Heart right ventricle (tissue), 16 donors: ENCODE measurements around the gene CLEC2D. TPM values are rescaled to one million over a fixed set of nuclear protein-coding genes. Genes with fewer than 3 reads are reported as not detected.
A peak's percentile ranks its signal among the peaks of the same experiment; 100 is the strongest.

Experiments used
- ATAC-seq, 8 donors: fragments of 200-7000 bp; cut with Tn5 transposase; one replicate each; pipeline ENCODE4 v1.9.1; 2020; ENCODE audit warnings: mild to moderate bottlenecking in 8 of 8, moderate library complexity in 8 of 8, moderate number of reproducible peaks in 1 of 8
- DNase-seq, 2 donors: peaks; one replicate each; pipeline ENCODE4 v3.0.0-alpha.2; 2020
- H3K27ac ChIP-seq, 10 donors: fragments of 200-600 bp; sonication (generic) in 2 of 10; one replicate each; pipeline versions ENCODE4 v1.5.0 to v1.8.0; 2020 to 2022; ENCODE audit warnings: mild to moderate bottlenecking in 3 of 10
- H3K27me3 ChIP-seq, 7 donors: fragments of 200-600 bp; one replicate each; pipeline ENCODE4 v1.8.0; 2021 to 2022; ENCODE audit warnings: mild to moderate bottlenecking in 2 of 7
- H3K36me3 ChIP-seq, 9 donors: fragments of 200-600 bp; sonication (generic) in 1 of 9; one replicate each; pipeline versions ENCODE4 v1.5.0 to v1.8.0; 2020 to 2022; ENCODE audit warnings: mild to moderate bottlenecking in 2 of 9
- H3K4me1 ChIP-seq, 9 donors: fragments of 200-600 bp; sonication (generic) in 1 of 9; one replicate each; pipeline versions ENCODE4 v1.5.0 to v1.8.0; 2020 to 2022; ENCODE audit warnings: mild to moderate bottlenecking in 4 of 9
- H3K4me3 ChIP-seq, 10 donors: fragments of 200-600 bp; sonication (generic) in 2 of 10; one replicate each; pipeline versions ENCODE4 v1.5.0 to v1.8.0; 2020 to 2022; ENCODE audit warnings: mild to moderate bottlenecking in 7 of 10, moderate library complexity in 2 of 10
- H3K9me3 ChIP-seq, 11 donors: fragments of 200-600 bp in 10 of 11; sonication (generic) in 2 of 11; one replicate each; pipeline versions ENCODE4 v1.5.0 to v1.8.0; 2013 to 2022; ENCODE audit warnings: mild to moderate bottlenecking in 2 of 11, control low read depth in 1 of 11, moderate library complexity in 1 of 11
- WGBS, 2 donors: extraction: QIAGEN DNeasy Blood & Tissue Kit; methylation state at CpG; one replicate each; pipeline ENCODE4 v1.1.7; 2013; ENCODE audit warnings: inconsistent platforms in 1 of 2; 5-methylcytosine and 5-hydroxymethylcytosine counted together
- intact Hi-C, 10 donors: fragments of 100-400 bp; cut with DNase I; formaldehyde crosslinking; loops; one replicate each; pipeline versions ENCODE4 v1.11.1 to v1.14.2; 2022
- polyA plus RNA-seq, 2 donors: library from polyadenylated mRNA; stranded (reverse); fragments of 200-250 nt; gene quantifications; one replicate each; pipeline ENCODE4 v1.2.3, GENCODE V29; 2013
- total RNA-seq, 10 donors: library from RNA; stranded (reverse); fragmentation: NEBNext Ultra II Directional in 3 of 10; extraction: Animal tissue kit (Norgen Biotek cat#: 25700) in 3 of 10; gene quantifications; one replicate each; pipeline versions ENCODE4 v1.2.1 to v1.2.4, GENCODE V29; 2021 to 2023
- TF ChIP-seq, protein P1 (sequence below), 9 donors: fragments of 200-600 bp; sonication (generic) in 2 of 9; IDR thresholded peaks; one replicate each; pipeline versions ENCODE4 v1.5.0 to v1.8.0; 2021 to 2022; ENCODE audit warnings: antibody characterized with exemption in 9 of 9, mild to moderate bottlenecking in 5 of 9, moderate library complexity in 1 of 9
- donor health status: Arrhythmogenic right ventricular cardiomyopathy.
- donor health status: ischemic (EF 13 %, LVEDD 7.1; RV severe dilation, severe dysfunction).
- donor health status: healthy with polysubstance abuse.
- donor health status: DM: no; HTN: yes; CAD: no.
- donor health status: DM: no; HTN: no; CAD: no.
- donor health status: ischemic (EF 25% LVEDD 6.9; RV normal size, moderate dysfunction).
- donor health status: ischemic (EF 25% LVEDD 5.7; RV mildly dilated, moderate dysfunction).
- donor health status: healthy.
- donor health status: DM: yes; HTN: yes; CAD: no.
- donor health status: Ischemic cardiomyopathy.
- donor health status: ischemic (EF 35%, LVEDD 5.7; RV mildly dilated, moderate dysfunction).
- donor health status: nonischemic (EF 11% LVEDD 7.7; RV severe dilation, severe dysfunction).
- donor health status: DM: yes; HTN: yes; CAD: no.
- donor health status: PGD.
- donor health status: ischemic (EF 29% LVEDD 5.4; RV normal size, mild dysfunction).
- donor health status: nonischemic (EF 23%, LVEDD 6.1; RV moderate dilation, normal function).

Gene CLEC2D
- total and polyA plus RNA-seq, 12 donors, result 1.2 to 15.6 (median 3.2) TPM

DNA sequence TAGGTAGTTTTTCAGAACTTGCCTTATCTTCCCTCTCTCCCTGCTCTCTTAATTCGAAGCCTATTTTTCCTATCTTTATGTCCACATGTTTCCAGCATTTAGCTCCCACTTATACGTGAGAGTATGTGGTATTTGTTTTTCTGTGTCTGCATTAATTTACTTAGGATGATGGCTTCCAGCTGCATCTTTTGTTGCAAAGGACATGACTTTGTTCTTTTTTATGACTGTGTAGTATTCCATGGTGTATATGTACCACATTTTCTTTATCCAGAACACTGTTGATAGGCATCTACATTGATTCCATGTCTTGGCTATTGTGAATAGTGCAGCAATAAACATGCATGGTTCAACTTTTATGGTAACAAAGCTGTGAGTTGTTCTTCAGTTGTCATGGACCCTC lies 7.8 kb upstream of the CLEC2D start:
- 92 to 97% methylated on average over 2 of the region's 2 CpGs for WGBS, 2 donors

DNA sequence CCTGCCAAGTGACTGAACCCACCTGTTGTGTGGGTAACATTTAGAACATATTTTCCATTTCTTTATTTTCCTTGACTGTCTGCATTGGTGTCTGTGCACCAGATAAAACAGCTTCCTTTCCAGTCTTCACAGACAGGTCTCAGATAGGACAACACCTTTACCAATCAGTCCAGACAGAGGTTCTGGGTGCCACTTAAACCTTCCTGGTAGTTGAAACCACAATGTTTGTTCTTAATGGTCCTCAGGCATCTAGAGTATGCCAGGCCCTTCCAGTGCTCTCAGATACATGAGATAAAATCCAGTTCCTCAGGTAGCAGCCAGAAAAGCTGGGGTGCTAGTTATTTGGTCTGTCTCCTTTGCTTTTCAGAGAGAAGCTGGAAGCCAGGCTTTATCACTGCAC lies 7.0 kb upstream of the CLEC2D start:
- ATAC-seq (no peak), DNase-seq (no peak)
- Histone ChIP-seq H3K36me3 (peaks cover 0 to 97% (median 22%) of the 10 kb centered on the region in 9 donors), H3K9me3 (no peaks in the 10 kb centered on the region), H3K4me1 (peaks cover 0 to 7% (median 0%) of the 10 kb centered on the region in 9 donors), H3K4me3 (no peak overlapping the region), H3K27me3 (no peaks in the 10 kb centered on the region), H3K27ac (no peak overlapping the region)
- intact Hi-C loops, result no loop called here
- TF ChIP-seq, protein P1, sequence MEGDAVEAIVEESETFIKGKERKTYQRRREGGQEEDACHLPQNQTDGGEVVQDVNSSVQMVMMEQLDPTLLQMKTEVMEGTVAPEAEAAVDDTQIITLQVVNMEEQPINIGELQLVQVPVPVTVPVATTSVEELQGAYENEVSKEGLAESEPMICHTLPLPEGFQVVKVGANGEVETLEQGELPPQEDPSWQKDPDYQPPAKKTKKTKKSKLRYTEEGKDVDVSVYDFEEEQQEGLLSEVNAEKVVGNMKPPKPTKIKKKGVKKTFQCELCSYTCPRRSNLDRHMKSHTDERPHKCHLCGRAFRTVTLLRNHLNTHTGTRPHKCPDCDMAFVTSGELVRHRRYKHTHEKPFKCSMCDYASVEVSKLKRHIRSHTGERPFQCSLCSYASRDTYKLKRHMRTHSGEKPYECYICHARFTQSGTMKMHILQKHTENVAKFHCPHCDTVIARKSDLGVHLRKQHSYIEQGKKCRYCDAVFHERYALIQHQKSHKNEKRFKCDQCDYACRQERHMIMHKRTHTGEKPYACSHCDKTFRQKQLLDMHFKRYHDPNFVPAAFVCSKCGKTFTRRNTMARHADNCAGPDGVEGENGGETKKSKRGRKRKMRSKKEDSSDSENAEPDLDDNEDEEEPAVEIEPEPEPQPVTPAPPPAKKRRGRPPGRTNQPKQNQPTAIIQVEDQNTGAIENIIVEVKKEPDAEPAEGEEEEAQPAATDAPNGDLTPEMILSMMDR (IDR thresholded peaks at IDR 0.05), result no peak

More for the DNA sequence above, 7.8 kb upstream of the CLEC2D start:
- Histone ChIP-seq H3K4me1 (peaks cover 0 to 7% (median 0%) of the 10 kb centered on the region in 9 donors), H3K9me3 (no peaks in the 10 kb centered on the region), H3K36me3 (peaks cover 0 to 100% (median 22%) of the 10 kb centered on the region in 9 donors), H3K27ac (no peak overlapping the region), H3K27me3 (no peaks in the 10 kb centered on the region), H3K4me3 (no peak overlapping the region)
- intact Hi-C loops, result no loop called here
- ATAC-seq (no peak), DNase-seq (no peak)
- TF ChIP-seq, protein P1 (IDR thresholded peaks at IDR 0.05), result no peak

DNA sequence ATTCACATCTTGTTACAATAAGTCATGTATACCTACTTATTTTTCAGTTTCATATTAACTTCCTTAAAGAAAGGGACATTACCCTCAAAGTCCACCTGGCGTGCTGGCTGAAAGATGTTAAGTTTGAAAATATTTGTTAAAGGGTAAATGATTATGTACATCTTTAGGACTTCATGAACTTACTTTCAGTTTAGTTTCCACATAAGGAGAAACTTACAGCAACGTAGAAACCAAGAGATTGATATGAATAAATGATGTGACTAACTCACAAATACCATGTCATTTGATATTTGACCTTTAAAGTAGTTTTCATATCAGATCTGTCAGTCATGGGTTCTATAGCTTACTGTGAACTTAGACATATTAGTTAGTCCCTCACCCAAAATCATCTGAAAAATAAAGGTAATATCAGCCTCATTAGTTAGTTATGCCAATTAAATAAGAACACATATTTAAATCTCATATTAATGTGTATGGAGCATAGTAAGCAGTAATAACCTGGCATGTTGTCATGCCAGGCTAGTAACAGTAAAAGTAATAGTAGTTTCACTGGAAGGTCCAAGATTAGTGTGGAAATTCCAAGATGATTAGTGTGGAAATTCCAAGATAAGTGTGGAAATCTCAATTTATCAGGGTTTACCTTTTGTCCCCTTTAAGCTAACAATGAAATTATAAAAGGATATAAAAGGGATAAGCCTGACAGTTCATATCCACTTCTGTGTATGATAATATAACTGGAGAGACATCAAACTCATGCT lies 1.9 kb upstream of the CLEC2D start:
- H3K27ac ChIP-seq, result peak overlapping the region in 1 of 10 donors; percentile 65
- DNase-seq (no peak), ATAC-seq (no peak)
- no peaks in the 10 kb centered on the region for H3K27me3 ChIP-seq
- H3K36me3 ChIP-seq, result peaks cover 0 to 46% (median 0%) of the 10 kb centered on the region in 9 donors
- no peak overlapping the region for H3K4me3 ChIP-seq
- TF ChIP-seq, protein P1 (IDR thresholded peaks at IDR 0.05), result no peak
- no peaks in the 10 kb centered on the region for H3K9me3 ChIP-seq
- intact Hi-C loops, result no loop called here
- WGBS, 2 donors, result 91 to 95% methylated on average over 2 of the region's 2 CpGs
- H3K4me1 ChIP-seq, result peaks cover 0 to 13% (median 0%) of the 10 kb centered on the region in 9 donors

DNA sequence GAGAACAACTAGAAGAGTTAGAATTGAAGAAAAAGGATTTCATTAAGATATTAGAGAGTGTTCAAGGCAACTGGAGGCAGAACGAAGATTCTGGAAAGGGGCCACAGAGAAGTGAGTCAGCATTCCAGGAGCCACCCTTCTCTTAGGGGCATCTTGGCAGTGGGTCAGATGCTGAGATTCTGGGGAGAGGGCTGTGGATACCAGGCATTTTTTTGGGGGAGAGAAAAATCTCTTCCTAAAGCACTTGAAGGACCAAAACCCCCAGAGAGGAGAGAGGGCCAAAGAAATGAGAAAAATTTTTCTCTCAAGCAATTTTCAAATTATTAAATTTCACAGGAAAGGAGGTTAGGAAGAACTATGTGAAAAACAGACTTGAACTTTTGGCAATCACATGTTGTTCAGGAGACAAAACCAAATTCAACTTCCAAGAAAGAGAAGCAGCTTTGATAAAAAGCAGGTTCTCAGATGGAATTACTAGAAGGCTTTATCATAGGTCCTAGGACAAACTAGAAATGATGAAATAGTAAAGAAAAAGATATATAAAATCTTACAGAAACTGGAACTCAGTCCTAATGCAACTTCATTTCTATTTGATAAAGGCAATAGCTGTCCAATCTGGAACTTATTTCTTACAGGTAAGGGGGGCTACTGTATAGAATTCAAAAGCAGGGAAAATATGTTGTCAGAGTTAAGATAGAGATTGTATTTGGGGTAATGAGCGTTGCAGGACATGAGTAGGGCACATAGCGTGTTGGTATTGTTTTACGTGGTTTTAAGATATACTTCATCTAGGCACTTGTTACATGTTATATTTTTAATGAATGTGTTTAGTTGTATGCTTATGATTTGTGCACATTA lies 1.1 kb upstream of the CLEC2D start:
- WGBS, 2 donors, result 79 to 80% methylated on average over 4 of the region's 4 CpGs
- Histone ChIP-seq H3K36me3 (peaks cover 0 to 38% (median 0%) of the 10 kb centered on the region in 9 donors), H3K27me3 (no peaks in the 10 kb centered on the region), H3K27ac (peak overlapping the region in 1 of 10 donors; percentile 65), H3K4me3 (no peak overlapping the region), H3K9me3 (no peaks in the 10 kb centered on the region), H3K4me1 (peaks cover under 1 to 21% (median 4%) of the 10 kb centered on the region in 9 donors)
- DNase-seq (no peak), ATAC-seq (no peak)
- intact Hi-C loops, result no loop called here
- TF ChIP-seq, protein P1 (IDR thresholded peaks at IDR 0.05), result no peak
